ENCODE data around the gene TBX22. TPM values are rescaled to one million over a fixed set of nuclear protein-coding genes. Genes with fewer than 3 reads are reported as not detected.
"Not testable (repeated sequence)": the region's sequence is repeated elsewhere in the genome, so short reads cannot be mapped to it uniquely, and the experiment has no call there.

Gene TBX22
- total RNA-seq, 3 donors from 2014 or later: not detected

DNA sequence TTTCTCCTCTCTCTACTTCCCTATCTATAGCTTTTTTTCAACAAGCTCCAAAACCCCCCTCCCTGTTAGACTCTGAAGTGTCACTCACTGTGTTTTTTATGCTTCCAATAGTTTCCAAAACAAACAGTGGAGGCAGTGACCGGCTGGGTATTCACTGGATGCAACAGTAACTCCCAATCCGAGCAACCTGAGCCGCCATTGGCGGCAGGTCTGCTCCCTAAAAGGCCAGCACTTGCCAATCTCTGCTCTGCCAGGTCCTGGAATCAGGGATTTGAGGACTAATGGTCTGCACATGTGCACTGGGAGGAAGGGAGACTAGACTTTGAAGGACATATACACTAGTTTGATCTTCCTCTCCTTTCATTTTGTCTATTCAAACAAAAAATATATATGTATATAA, 7.1 kb downstream of the TBX22 start:
- intact Hi-C loops (cut with DNase I; ENCODE audit: low total_unique reads): no loop called here
- no peaks in the 10 kb centered on the region for H3K4me1 ChIP-seq
- TF ChIP-seq, protein P1, sequence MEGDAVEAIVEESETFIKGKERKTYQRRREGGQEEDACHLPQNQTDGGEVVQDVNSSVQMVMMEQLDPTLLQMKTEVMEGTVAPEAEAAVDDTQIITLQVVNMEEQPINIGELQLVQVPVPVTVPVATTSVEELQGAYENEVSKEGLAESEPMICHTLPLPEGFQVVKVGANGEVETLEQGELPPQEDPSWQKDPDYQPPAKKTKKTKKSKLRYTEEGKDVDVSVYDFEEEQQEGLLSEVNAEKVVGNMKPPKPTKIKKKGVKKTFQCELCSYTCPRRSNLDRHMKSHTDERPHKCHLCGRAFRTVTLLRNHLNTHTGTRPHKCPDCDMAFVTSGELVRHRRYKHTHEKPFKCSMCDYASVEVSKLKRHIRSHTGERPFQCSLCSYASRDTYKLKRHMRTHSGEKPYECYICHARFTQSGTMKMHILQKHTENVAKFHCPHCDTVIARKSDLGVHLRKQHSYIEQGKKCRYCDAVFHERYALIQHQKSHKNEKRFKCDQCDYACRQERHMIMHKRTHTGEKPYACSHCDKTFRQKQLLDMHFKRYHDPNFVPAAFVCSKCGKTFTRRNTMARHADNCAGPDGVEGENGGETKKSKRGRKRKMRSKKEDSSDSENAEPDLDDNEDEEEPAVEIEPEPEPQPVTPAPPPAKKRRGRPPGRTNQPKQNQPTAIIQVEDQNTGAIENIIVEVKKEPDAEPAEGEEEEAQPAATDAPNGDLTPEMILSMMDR (IDR thresholded peaks at IDR 0.05): no peak
- TF ChIP-seq POLR2AphosphoS5 (IDR thresholded peaks at IDR 0.05) (no peak), POLR2A (IDR thresholded peaks at IDR 0.05) (no peak)
- no peaks in the 10 kb centered on the region for H3K9me3 ChIP-seq
- no peak for DNase-seq (ENCODE audit: low spot score in 2 of 2)
- H3K27ac ChIP-seq: no peak overlapping the region
- no peaks in the 10 kb centered on the region for H3K36me3 ChIP-seq
- H3K4me3 ChIP-seq: no peak overlapping the region
- H3K27me3 ChIP-seq: peaks cover 0 to 43% of the 10 kb centered on the region in 2 donors

DNA sequence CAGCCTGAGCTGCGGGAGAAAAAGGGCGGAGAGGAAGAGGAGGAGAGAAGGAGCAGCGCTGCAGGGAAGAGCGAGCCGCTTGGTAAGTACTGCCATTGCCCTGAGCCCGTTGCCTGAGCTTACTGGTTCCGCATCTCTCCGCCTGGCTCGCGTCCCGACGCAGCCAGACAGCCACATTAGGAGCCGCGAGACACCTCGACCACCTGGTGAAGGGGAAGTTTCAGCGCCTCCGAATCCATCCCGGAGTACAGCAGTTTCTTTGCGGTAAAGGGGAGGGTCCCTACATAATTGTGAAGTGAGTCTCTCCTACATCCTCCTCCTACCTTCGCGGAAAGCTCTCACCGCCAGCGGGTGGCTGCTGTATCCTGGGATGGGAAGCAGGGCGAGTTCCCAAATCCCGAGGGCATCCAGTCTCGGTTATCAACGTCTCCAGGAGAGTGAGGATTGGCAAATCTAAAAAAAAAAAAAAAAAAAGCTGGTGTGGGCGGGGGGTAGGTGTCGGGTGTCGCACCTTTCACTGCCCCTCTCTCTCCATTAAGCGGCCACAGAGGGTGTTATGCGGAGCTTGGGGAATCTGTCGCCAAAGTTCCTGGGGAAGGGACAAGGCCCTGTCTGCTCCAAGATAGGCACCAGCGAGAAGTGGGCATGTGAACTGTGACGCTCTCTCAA, 7.9 kb downstream of the TBX22 start:
- Histone ChIP-seq H3K27ac (no peak overlapping the region), H3K9me3 (no peaks in the 10 kb centered on the region), H3K36me3 (no peaks in the 10 kb centered on the region), H3K27me3 (peaks cover 0 to 43% of the 10 kb centered on the region in 2 donors), H3K4me1 (no peaks in the 10 kb centered on the region), H3K4me3 (peak overlapping the region; percentile 13 to 54 (median 17))
- intact Hi-C loops (cut with DNase I; ENCODE audit: low total_unique reads): no loop called here
- TF ChIP-seq POLR2A (IDR thresholded peaks at IDR 0.05): no peak
- TF ChIP-seq, protein P1 (IDR thresholded peaks at IDR 0.05): no peak
- TF ChIP-seq POLR2AphosphoS5 (IDR thresholded peaks at IDR 0.05): no peak
- DNase-seq (ENCODE audit: low spot score in 2 of 2): no peak

DNA sequence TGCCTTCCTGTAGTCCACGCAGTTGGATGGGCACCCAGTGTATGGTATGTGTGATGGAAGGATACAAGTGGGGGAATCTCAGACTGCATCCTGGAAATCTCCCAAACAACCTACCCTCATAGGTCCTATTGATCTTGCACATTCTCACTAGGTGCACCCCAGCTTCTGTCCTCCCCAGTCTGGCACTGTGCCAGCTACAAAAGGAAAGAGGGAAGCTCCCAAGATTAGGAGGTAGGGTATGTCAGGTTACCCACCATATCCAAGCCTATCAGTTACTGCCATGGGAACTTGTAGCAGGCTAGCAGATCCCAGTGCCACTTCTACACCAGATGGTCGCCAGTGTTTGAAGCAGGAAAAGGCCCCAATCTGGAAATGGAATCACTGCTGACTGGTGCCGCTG, 11.6 kb downstream of the TBX22 start:
- intact Hi-C loops (cut with DNase I; ENCODE audit: low total_unique reads): no loop called here
- Histone ChIP-seq H3K36me3 (no peaks in the 10 kb centered on the region), H3K4me1 (no peaks in the 10 kb centered on the region), H3K27me3 (peaks cover 0 to 36% of the 10 kb centered on the region in 2 donors), H3K9me3 (no peaks in the 10 kb centered on the region), H3K4me3 (no peak overlapping the region), H3K27ac (no peak overlapping the region)
- TF ChIP-seq, protein P1 (IDR thresholded peaks at IDR 0.05): no peak
- TF ChIP-seq POLR2A (IDR thresholded peaks at IDR 0.05): no peak
- no peak for TF ChIP-seq POLR2AphosphoS5 (IDR thresholded peaks at IDR 0.05)
- DNase-seq (ENCODE audit: low spot score in 2 of 2): no peak

DNA sequence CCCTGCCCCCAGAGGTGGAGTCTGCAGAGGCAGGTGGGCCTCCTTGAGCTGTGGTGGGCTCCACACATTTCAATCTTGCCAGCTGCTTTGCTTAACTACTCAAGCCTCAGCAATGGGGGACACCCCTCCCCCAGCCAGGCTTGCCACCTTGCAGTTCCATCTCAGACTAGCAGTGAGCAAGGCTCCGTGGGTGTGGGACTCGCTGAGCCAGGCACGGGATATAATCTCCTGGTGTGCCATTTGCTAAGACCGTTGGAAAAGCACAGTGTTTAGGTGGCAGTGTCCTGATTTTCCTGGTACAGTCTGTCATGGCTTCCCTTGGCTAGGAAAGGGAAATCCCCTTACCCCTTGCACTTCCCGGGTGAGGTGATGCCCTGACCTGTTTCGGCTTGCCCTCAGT, 51.6 kb downstream of the TBX22 start:
- H3K9me3 ChIP-seq: peaks cover 8 to 37% of the 10 kb centered on the region in 2 donors
- DNase-seq (ENCODE audit: low spot score in 2 of 2); H3K4me3 ChIP-seq; H3K36me3 ChIP-seq; intact Hi-C loops (cut with DNase I; ENCODE audit: low total_unique reads); H3K4me1 ChIP-seq; H3K27me3 ChIP-seq; H3K27ac ChIP-seq: not testable (repeated sequence)

DNA sequence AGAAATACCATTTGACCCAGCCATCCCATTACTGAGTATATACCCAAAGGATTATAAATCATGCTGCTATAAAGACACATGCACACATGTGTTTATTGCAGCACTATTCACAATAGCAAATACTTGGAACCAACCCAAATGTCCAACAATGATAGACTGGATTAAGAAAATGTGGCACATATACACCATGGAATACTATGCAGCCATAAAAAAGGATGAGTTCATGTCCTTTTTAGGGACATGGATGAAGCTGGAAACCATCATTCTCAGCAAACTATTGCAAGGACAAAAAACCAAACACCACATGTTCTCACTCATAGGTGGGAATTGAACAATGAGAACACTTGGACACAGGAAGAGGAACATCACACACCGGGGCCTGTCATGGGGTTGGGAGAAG, 61.1 kb downstream of the TBX22 start:
- H3K27ac ChIP-seq; DNase-seq (ENCODE audit: low spot score in 2 of 2); intact Hi-C loops (cut with DNase I; ENCODE audit: low total_unique reads); H3K4me3 ChIP-seq; H3K4me1 ChIP-seq; H3K27me3 ChIP-seq; H3K36me3 ChIP-seq: not testable (repeated sequence)
- H3K9me3 ChIP-seq: peaks cover 7 to 16% of the 10 kb centered on the region in 2 donors
